ENCODE data around the gene COL25A1.
"Not testable (repeated sequence)": the region's sequence is repeated elsewhere in the genome, so short reads cannot be mapped to it uniquely, and the experiment has no call there.

The COL25A1 gene

GRCh38 chr4:109040441-109040840, 262.0 kb downstream of the COL25A1 start:
- no peaks in the 10 kb centered on the region for H3K4me1 Mint-ChIP-seq
- no peaks in the 10 kb centered on the region for H3K36me3 Mint-ChIP-seq (ENCODE audit: low read depth)
- H3K27me3 Mint-ChIP-seq, result peaks cover 4% of the 10 kb centered on the region
- no peak for DNase-seq
- H3K4me3 Mint-ChIP-seq, result no peak overlapping the region
- no peak for ATAC-seq
- H3K27ac Mint-ChIP-seq, result no peak overlapping the region
- H3K9me3 Mint-ChIP-seq, result no peaks in the 10 kb centered on the region

GRCh38 chr4:109037026-109037425, 265.4 kb downstream of the COL25A1 start:
- Mint-ChIP-seq H3K27me3 (peaks cover 4% of the 10 kb centered on the region), H3K4me3 (no peak overlapping the region), H3K9me3 (no peaks in the 10 kb centered on the region), H3K4me1 (no peaks in the 10 kb centered on the region), H3K36me3 (ENCODE audit: low read depth) (no peaks in the 10 kb centered on the region), H3K27ac (no peak overlapping the region)
- ATAC-seq (no peak), DNase-seq (no peak)

GRCh38 chr4:109033993-109034392, 268.5 kb downstream of the COL25A1 start:
- no peak for ATAC-seq
- H3K9me3 Mint-ChIP-seq, result no peaks in the 10 kb centered on the region
- no peak for DNase-seq
- H3K4me1 Mint-ChIP-seq, result no peaks in the 10 kb centered on the region
- no peak overlapping the region for H3K27ac Mint-ChIP-seq
- H3K4me3 Mint-ChIP-seq, result no peak overlapping the region
- peaks cover 3% of the 10 kb centered on the region for H3K27me3 Mint-ChIP-seq
- H3K36me3 Mint-ChIP-seq (ENCODE audit: low read depth), result no peaks in the 10 kb centered on the region

GRCh38 chr4:109032671-109033070, 269.8 kb downstream of the COL25A1 start:
- Mint-ChIP-seq H3K4me3 (no peak overlapping the region), H3K4me1 (no peaks in the 10 kb centered on the region), H3K36me3 (ENCODE audit: low read depth) (no peaks in the 10 kb centered on the region), H3K27ac (no peak overlapping the region), H3K27me3 (no peaks in the 10 kb centered on the region), H3K9me3 (no peaks in the 10 kb centered on the region)
- ATAC-seq (no peak), DNase-seq (no peak)

GRCh38 chr4:109029987-109030386, 272.5 kb downstream of the COL25A1 start:
- Mint-ChIP-seq H3K4me3 (no peak overlapping the region), H3K27me3 (no peaks in the 10 kb centered on the region), H3K9me3 (no peaks in the 10 kb centered on the region), H3K4me1 (no peaks in the 10 kb centered on the region), H3K36me3 (ENCODE audit: low read depth) (no peaks in the 10 kb centered on the region), H3K27ac (no peak overlapping the region)
- DNase-seq, result no peak
- ATAC-seq, result no peak

- DNase-seq, result no peak
- no peak for ATAC-seq
Measured at GRCh38 chr4:109027016-109027500, 275.4 kb downstream of the COL25A1 start.

GRCh38 chr4:109026588-109026987, 275.9 kb downstream of the COL25A1 start:
- peaks cover 7% of the 10 kb centered on the region for H3K9me3 Mint-ChIP-seq
- H3K27me3 Mint-ChIP-seq, result no peaks in the 10 kb centered on the region
- no peak overlapping the region for H3K27ac Mint-ChIP-seq
- no peaks in the 10 kb centered on the region for H3K36me3 Mint-ChIP-seq (ENCODE audit: low read depth)
- H3K4me3 Mint-ChIP-seq, result no peak overlapping the region
- DNase-seq (no peak), ATAC-seq (no peak)
- no peaks in the 10 kb centered on the region for H3K4me1 Mint-ChIP-seq

More at GRCh38 chr4:109027016-109027500, 275.4 kb downstream of the COL25A1 start:
- Mint-ChIP-seq H3K4me3 (no peak overlapping the region), H3K9me3 (peaks cover 5% of the 10 kb centered on the region), H3K27me3 (no peaks in the 10 kb centered on the region), H3K36me3 (ENCODE audit: low read depth) (no peaks in the 10 kb centered on the region), H3K27ac (no peak overlapping the region), H3K4me1 (no peaks in the 10 kb centered on the region)

- Mint-ChIP-seq H3K27me3 (no peaks in the 10 kb centered on the region), H3K27ac (no peak overlapping the region), H3K4me3 (no peak overlapping the region), H3K4me1 (no peaks in the 10 kb centered on the region), H3K36me3 (ENCODE audit: low read depth) (no peaks in the 10 kb centered on the region), H3K9me3 (peaks cover 15% of the 10 kb centered on the region)
- DNase-seq, result no peak
- no peak for ATAC-seq
Measured at GRCh38 chr4:109025471-109026076, 276.9 kb downstream of the COL25A1 start.

GRCh38 chr4:109022961-109023360, 279.5 kb downstream of the COL25A1 start:
- no peak overlapping the region for H3K4me3 Mint-ChIP-seq
- H3K4me1 Mint-ChIP-seq, result no peaks in the 10 kb centered on the region
- peaks cover 15% of the 10 kb centered on the region for H3K9me3 Mint-ChIP-seq
- no peaks in the 10 kb centered on the region for H3K27me3 Mint-ChIP-seq
- H3K36me3 Mint-ChIP-seq (ENCODE audit: low read depth), result no peaks in the 10 kb centered on the region
- no peak overlapping the region for H3K27ac Mint-ChIP-seq
- ATAC-seq (no peak), DNase-seq (no peak)

GRCh38 chr4:109021630-109022029, 280.8 kb downstream of the COL25A1 start:
- H3K27ac Mint-ChIP-seq; H3K36me3 Mint-ChIP-seq (ENCODE audit: low read depth); H3K4me1 Mint-ChIP-seq; DNase-seq; H3K4me3 Mint-ChIP-seq; ATAC-seq; H3K27me3 Mint-ChIP-seq: not testable (repeated sequence)
- H3K9me3 Mint-ChIP-seq, result peaks cover 15% of the 10 kb centered on the region

GRCh38 chr4:109020861-109021260, 281.6 kb downstream of the COL25A1 start:
- DNase-seq, result no peak
- Mint-ChIP-seq H3K4me1 (no peaks in the 10 kb centered on the region), H3K27me3 (no peaks in the 10 kb centered on the region), H3K9me3 (peaks cover 15% of the 10 kb centered on the region), H3K36me3 (ENCODE audit: low read depth) (no peaks in the 10 kb centered on the region), H3K4me3 (no peak overlapping the region), H3K27ac (no peak overlapping the region)
- no peak for ATAC-seq

- no peak overlapping the region for H3K4me3 Mint-ChIP-seq
- DNase-seq (no peak), ATAC-seq (no peak)
- no peaks in the 10 kb centered on the region for H3K36me3 Mint-ChIP-seq (ENCODE audit: low read depth)
- H3K4me1 Mint-ChIP-seq, result no peaks in the 10 kb centered on the region
- H3K27me3 Mint-ChIP-seq, result peaks cover 2% of the 10 kb centered on the region
- H3K9me3 Mint-ChIP-seq, result peaks cover 4% of the 10 kb centered on the region
- no peak overlapping the region for H3K27ac Mint-ChIP-seq
Measured at GRCh38 chr4:109016200-109016599, 286.3 kb downstream of the COL25A1 start.

- Mint-ChIP-seq H3K27ac (no peak overlapping the region), H3K4me3 (no peak overlapping the region), H3K27me3 (peaks cover 2% of the 10 kb centered on the region), H3K9me3 (no peaks in the 10 kb centered on the region), H3K36me3 (ENCODE audit: low read depth) (no peaks in the 10 kb centered on the region), H3K4me1 (no peaks in the 10 kb centered on the region)
- ATAC-seq (no peak), DNase-seq (no peak)
Measured at GRCh38 chr4:109015413-109015810, 287.0 kb downstream of the COL25A1 start.

GRCh38 chr4:109014593-109015412, 287.7 kb downstream of the COL25A1 start:
- Mint-ChIP-seq H3K4me1 (no peaks in the 10 kb centered on the region), H3K36me3 (ENCODE audit: low read depth) (no peaks in the 10 kb centered on the region), H3K27me3 (peaks cover 2% of the 10 kb centered on the region), H3K27ac (no peak overlapping the region), H3K4me3 (no peak overlapping the region), H3K9me3 (no peaks in the 10 kb centered on the region)
- ATAC-seq (no peak), DNase-seq (no peak)

GRCh38 chr4:109012286-109012880, 290.1 kb downstream of the COL25A1 start:
- no peaks in the 10 kb centered on the region for H3K9me3 Mint-ChIP-seq
- H3K4me3 Mint-ChIP-seq, result no peak overlapping the region
- peaks cover 2% of the 10 kb centered on the region for H3K27me3 Mint-ChIP-seq
- ATAC-seq (no peak), DNase-seq (no peak)
- H3K36me3 Mint-ChIP-seq (ENCODE audit: low read depth), result no peaks in the 10 kb centered on the region
- H3K4me1 Mint-ChIP-seq, result no peaks in the 10 kb centered on the region
- no peak overlapping the region for H3K27ac Mint-ChIP-seq
